A549 treated with GW870086 at 1 μM for 4 hours (cell line): ENCODE measurements around the gene ZC3H12D. TPM values are rescaled to one million over a fixed set of nuclear protein-coding genes. Genes with fewer than 3 reads are reported as not detected.

Source experiments
- total RNA-seq: library from RNA; stranded (reverse); fragments of 200-300 nt; extraction: Qiagen RNA extraction; gene quantifications from 5 replicates; pipeline ENCODE4 v1.2.3, GENCODE V29; 2022; ENCODE audit warnings: low read depth

ZC3H12D gene
- total RNA-seq, result 0.02 to 0.10 TPM (median 0.07 TPM) in 5 replicates

GRCh38 chr6:149484733-149485700 lies at the start of gene ZC3H12D:
TSS of gene ZC3H12D (minus strand) at chr6:149485014. CDS start at chr6:149474543, 10,471 bp downstream.

GRCh38 chr6:149400050-149400449 lies 84.8 kb downstream of the ZC3H12D start, which contains the start of gene SUMO4:
TSS of gene SUMO4 (plus strand) at chr6:149400262. CDS start at chr6:149400392, 130 bp downstream.

Other genes starting within 250 kb of the ZC3H12D start
- gene TAB2, start 167.3 kb downstream of the ZC3H12D start, total RNA-seq, result 22.0 to 31.0 TPM (median 28.7 TPM) in 5 replicates
- gene SUMO4, start 84.8 kb downstream of the ZC3H12D start, total RNA-seq, result not detected in 5 replicates
- gene PPIL4, start 61.0 kb upstream of the ZC3H12D start, total RNA-seq, result 11.7 to 18.3 TPM (median 14.5 TPM) in 5 replicates
- gene GINM1, start 81.4 kb upstream of the ZC3H12D start, total RNA-seq, result 22.7 to 30.5 TPM (median 27.2 TPM) in 5 replicates
- gene KATNA1, start 163.7 kb upstream of the ZC3H12D start, total RNA-seq, result 9.6 to 11.8 TPM (median 10.5 TPM) in 5 replicates
- gene LATS1, start 233.1 kb upstream of the ZC3H12D start, total RNA-seq, result 4.9 to 9.4 TPM (median 7.5 TPM) in 5 replicates